HG02571 (cell line): Measurements from ENCODE around the gene RAB44.
"Not testable (repeated sequence)": the region's sequence is repeated elsewhere in the genome, so short reads cannot be mapped to it uniquely, and the experiment has no call there.

Experiments used
- ATAC-seq: cut with Tn5 transposase; IDR thresholded peaks from one replicate; pipeline ENCODE4 v1.9.1; 2021; ENCODE audit warnings: mild to moderate bottlenecking, moderate library complexity; ENCODE audit not compliant: unreplicated experiment

Gene RAB44

GRCh38 chr6:36704961-36705577 lies 7.4 kb downstream of the RAB44 start:
- ATAC-seq = not testable (repeated sequence)

DNA sequence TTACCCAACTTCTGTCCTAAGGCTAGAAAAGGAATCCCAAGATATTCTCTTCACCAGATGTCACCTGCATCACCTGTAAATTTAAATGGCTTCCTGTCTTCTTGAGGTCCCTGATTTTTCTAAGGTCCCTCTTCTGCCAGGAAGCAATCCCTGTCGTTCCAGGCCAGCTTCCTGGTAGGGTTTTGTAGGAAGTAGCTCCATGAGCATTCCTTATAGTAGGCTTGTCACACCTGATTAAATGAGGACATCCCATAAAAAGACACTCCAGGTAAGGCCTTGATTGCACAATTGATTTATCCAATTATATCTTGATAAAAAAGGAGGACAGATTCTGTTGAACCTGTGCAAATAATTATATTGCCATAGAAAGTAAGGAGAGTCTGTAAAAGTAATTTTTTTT lies 8.7 kb downstream of the RAB44 start:
- no peak for ATAC-seq

GRCh38 chr6:36712816-36713215 lies 15.2 kb downstream of the RAB44 start:
- ATAC-seq = no peak

DNA sequence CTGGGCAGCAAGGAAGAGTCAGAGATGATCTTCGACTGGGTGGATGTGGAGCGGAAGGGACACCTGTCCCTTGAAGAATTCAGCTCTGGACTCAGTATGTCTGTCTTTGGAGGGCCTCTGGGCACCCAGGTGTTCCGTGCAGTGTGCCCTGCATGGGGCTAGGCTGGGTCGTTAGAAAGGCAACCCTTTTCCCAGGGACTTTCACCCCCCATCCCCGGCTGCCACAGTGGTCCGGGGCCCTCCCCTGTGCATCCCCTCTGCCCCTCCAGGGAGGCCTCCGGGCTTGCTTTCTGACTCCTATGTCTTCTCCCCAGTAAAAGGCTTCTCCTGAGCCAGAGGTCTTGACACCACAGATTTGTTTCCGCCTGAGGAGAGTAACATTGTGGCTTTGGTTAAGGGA lies 16.2 kb downstream of the RAB44 start:
- ATAC-seq = no peak

DNA sequence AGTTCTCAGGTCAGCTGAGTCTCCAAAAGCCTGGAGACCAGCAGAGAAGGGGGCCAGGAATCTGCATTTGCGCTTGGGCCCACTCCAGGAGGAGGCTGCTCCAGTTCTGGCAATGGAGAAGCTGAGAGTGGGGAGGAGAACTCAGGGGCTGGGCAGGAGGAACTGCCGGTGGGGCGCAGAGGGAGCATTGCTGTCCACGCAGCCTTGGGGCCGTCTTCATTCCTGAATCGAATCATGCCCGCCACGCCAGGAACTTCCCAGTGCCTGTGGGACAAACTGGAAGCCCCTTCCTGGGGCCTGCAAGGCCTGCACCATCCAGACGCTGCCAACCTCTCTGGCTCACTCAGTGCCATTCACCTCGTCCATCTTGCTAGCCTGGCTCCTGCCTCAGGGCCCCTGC lies 16.9 kb downstream of the RAB44 start:
- no peak for ATAC-seq

- no peak for ATAC-seq
Measured at GRCh38 chr6:36715469-36715868, 17.8 kb downstream of the RAB44 start.

- ATAC-seq = no peak
Measured at GRCh38 chr6:36716476-36717093, 19.0 kb downstream of the RAB44 start.

GRCh38 chr6:36717231-36717825 lies 19.7 kb downstream of the RAB44 start:
- ATAC-seq = no peak

GRCh38 chr6:36717871-36718540 lies 20.4 kb downstream of the RAB44 start:
- ATAC-seq = no peak

DNA sequence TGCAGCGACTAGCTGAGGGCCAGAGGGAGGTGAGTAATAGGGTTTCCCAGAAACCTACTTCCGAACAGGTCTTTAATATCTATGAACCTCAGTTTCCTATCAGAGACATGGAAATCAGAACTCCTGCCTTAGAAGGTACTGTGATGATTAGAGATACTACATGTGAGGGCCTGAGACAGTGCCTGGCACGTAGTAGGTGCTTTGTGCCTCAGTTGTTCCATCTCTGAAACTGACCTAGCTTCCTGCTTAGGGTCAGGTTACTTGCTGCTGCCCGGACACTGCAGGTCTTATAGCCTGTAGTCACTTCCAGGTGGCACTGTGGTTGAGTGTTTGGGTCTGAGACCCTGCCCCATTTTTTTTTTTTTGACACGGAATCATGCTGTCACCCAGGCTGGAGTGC lies 20.9 kb downstream of the RAB44 start:
- ATAC-seq = no peak

- no peak for ATAC-seq
Measured at GRCh38 chr6:36719126-36719525, 21.5 kb downstream of the RAB44 start.

- ATAC-seq = no peak
Measured at GRCh38 chr6:36720251-36721141, 22.9 kb downstream of the RAB44 start.

GRCh38 chr6:36721369-36722140 lies 23.9 kb downstream of the RAB44 start:
- no peak for ATAC-seq

GRCh38 chr6:36722365-36722764 lies 24.7 kb downstream of the RAB44 start:
- ATAC-seq = no peak

DNA sequence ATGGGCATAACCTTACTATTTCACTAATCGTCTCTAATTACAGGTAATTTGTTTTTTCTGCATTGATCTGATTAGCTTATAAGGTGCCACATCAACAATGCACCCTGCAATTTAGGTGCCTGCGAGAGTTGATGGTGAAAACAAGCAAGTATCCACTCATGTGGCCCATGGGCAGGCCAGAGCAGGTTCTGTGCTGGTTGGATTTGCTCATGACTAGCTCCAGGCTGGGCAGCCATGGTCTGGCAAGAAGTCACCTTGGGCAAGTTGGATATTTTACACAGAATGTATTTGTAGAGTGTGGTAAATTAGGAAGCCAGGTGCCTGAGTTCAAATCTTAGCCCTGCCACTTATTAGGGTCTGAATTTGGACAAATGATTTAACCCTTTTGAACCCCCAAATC lies 25.3 kb downstream of the RAB44 start:
- no peak for ATAC-seq

- ATAC-seq = not testable (repeated sequence)
Measured at GRCh38 chr6:36723992-36724391, 26.4 kb downstream of the RAB44 start.

DNA sequence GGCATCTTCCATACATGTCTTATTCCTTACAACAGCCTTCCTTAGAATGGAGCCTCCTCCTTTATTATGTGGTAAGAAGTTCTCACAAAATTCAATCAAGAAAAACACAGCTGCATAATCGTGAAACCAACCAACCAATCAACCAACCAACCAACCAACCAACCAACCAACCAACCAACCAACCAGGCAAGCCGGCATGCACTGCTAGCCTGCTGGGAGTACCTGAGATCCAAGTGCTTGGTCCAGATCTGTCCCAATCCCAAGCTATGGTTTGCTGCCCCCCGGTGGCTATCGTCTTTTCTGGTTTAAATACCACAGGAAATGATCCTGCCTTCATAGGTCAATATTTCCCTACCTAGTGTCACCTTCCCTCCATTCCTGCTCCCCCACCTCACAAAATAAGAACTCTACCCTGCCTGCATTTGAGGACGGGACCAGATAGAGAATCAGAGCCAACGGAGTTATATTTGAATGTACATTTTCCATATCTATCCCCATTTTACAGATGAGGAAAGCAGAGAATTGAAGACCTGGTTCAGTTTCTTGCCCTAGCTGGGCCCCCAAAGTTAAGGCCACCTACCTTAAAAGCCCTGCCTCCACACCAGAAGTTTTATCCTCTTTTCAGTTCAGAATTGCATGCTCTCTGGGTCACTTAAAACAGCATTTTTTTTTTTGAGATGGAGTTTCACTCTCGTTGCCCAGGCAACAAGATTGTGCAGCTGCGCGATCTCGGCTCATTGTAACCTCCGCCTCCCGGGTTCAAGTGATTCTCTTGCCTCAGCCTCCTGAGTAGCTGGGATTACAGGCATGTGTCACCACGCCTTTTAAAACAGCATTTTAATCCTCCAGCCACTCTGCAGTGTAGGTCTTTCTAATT lies 27.1 kb downstream of the RAB44 start:
- no peak for ATAC-seq

DNA sequence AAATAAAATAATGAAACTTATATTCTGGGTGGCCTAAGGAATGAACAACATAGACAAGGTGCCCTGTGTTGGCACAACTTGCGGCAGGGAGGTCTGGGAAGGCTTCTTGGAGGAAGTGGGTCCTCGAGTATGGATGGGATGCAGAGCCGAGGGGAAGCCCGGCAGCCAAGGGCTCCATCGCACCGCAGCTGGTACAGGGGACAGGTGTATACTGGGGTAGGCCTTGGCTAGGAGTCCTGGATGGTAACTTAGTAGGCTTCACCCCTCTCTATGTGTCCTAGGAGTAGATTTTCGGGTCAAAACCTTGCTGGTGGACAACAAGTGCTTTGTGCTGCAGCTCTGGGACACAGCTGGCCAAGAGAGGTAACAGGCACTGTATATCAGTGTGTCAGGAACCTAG lies 28.0 kb downstream of the RAB44 start:
- ATAC-seq = no peak

GRCh38 chr6:36727505-36728021 lies 29.9 kb downstream of the RAB44 start:
- no peak for ATAC-seq
